OCI-LY1 (cell line): Measurements from ENCODE around the gene AGBL1.

Experiments used
- EZH2 ChIP-seq: fragments of 200-600 bp; sonication (generic), shearing (Covaris generic); IDR thresholded peaks from 2 replicates; pipeline ENCODE4 v1.8.0; 2017; ENCODE audit warnings: borderline replicate concordance, mixed run types, mild to moderate bottlenecking, antibody characterized with exemption, low read length, moderate library complexity, mixed read lengths
- TF ChIP-seq, protein P1 (sequence below): fragments of 200-600 bp; sonication (generic), shearing (Covaris generic); IDR thresholded peaks from 2 replicates; pipeline ENCODE4 v1.5.1; 2017; ENCODE audit warnings: mild to moderate bottlenecking, antibody characterized with exemption, low read length, moderate library complexity, mixed read lengths

GRCh38 chr15:86649277-86649676 lies 569.6 kb downstream of the AGBL1 start:
- TF ChIP-seq, protein P1, sequence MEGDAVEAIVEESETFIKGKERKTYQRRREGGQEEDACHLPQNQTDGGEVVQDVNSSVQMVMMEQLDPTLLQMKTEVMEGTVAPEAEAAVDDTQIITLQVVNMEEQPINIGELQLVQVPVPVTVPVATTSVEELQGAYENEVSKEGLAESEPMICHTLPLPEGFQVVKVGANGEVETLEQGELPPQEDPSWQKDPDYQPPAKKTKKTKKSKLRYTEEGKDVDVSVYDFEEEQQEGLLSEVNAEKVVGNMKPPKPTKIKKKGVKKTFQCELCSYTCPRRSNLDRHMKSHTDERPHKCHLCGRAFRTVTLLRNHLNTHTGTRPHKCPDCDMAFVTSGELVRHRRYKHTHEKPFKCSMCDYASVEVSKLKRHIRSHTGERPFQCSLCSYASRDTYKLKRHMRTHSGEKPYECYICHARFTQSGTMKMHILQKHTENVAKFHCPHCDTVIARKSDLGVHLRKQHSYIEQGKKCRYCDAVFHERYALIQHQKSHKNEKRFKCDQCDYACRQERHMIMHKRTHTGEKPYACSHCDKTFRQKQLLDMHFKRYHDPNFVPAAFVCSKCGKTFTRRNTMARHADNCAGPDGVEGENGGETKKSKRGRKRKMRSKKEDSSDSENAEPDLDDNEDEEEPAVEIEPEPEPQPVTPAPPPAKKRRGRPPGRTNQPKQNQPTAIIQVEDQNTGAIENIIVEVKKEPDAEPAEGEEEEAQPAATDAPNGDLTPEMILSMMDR, result no peak
- no peak for TF ChIP-seq EZH2
